HG03103 (cell line): Measurements from ENCODE around the gene ABCF1.
"Not testable (repeated sequence)": the region's sequence is repeated elsewhere in the genome, so short reads cannot be mapped to it uniquely, and the experiment has no call there.

ENCODE experiments used
- ATAC-seq: cut with Tn5 transposase; IDR thresholded peaks from one replicate; pipeline ENCODE4 v1.9.1; 2021; ENCODE audit warnings: low read depth; ENCODE audit not compliant: unreplicated experiment

ABCF1 gene

GRCh38 chr6:30556906-30557682 is 14.1 kb upstream of the ABCF1 start, which contains the start of gene PRR3:
Gene PRR3 (plus strand): TSS chr6:30557295. CDS start chr6:30557345, 50 bp downstream.
- ATAC-seq: peak; percentile 44

- no peak for ATAC-seq
These were observed 13.6 kb upstream of the ABCF1 start for GRCh38 chr6:30557683-30557981.

GRCh38 chr6:30560930-30561329 is 10.3 kb upstream of the ABCF1 start:
- no peak for ATAC-seq

GRCh38 chr6:30562470-30563425 is 8.5 kb upstream of the ABCF1 start:
- ATAC-seq: no peak

GRCh38 chr6:30564114-30564513 is 7.1 kb upstream of the ABCF1 start:
- ATAC-seq: no peak

GRCh38 chr6:30565772-30566171 is 5.5 kb upstream of the ABCF1 start:
- ATAC-seq: no peak

GRCh38 chr6:30568245-30568644 is 3.0 kb upstream of the ABCF1 start:
- ATAC-seq: no peak

- ATAC-seq: no peak
These were observed 979 bp upstream of the ABCF1 start for GRCh38 chr6:30570263-30570662.

GRCh38 chr6:30570740-30571074 is 535 bp upstream of the ABCF1 start:
- ATAC-seq: peak; percentile 13

- ATAC-seq: no peak
These were observed 480 bp downstream of the ABCF1 start for GRCh38 chr6:30571762-30572082.

GRCh38 chr6:30572148-30572547 is 906 bp downstream of the ABCF1 start:
- ATAC-seq: no peak

- no peak for ATAC-seq
These were observed 1.9 kb downstream of the ABCF1 start for GRCh38 chr6:30573113-30573512.

- ATAC-seq: no peak
These were observed 6.8 kb downstream of the ABCF1 start for GRCh38 chr6:30578051-30578450.

GRCh38 chr6:30583921-30584320 is 12.7 kb downstream of the ABCF1 start:
- no peak for ATAC-seq

- ATAC-seq: no peak
These were observed 18.6 kb downstream of the ABCF1 start for GRCh38 chr6:30589754-30590358.

GRCh38 chr6:30590509-30590908 is 19.3 kb downstream of the ABCF1 start:
- no peak for ATAC-seq

GRCh38 chr6:30591008-30591407 is 19.8 kb downstream of the ABCF1 start:
- no peak for ATAC-seq

- ATAC-seq: no peak
These were observed 21.0 kb downstream of the ABCF1 start for GRCh38 chr6:30592287-30592686.

- not testable (repeated sequence) for ATAC-seq
These were observed 26.3 kb downstream of the ABCF1 start for GRCh38 chr6:30597315-30598144.

- ATAC-seq: no peak
These were observed 27.8 kb downstream of the ABCF1 start for GRCh38 chr6:30598912-30599624.
